ENCODE measurements around the gene CACNB2. TPM values are rescaled to one million over a fixed set of nuclear protein-coding genes. Genes with fewer than 3 reads are reported as not detected.

Gene CACNB2
- total and polyA plus RNA-seq, 2 experiments from 2014 or later = 4.6 to 5.3 TPM

DNA sequence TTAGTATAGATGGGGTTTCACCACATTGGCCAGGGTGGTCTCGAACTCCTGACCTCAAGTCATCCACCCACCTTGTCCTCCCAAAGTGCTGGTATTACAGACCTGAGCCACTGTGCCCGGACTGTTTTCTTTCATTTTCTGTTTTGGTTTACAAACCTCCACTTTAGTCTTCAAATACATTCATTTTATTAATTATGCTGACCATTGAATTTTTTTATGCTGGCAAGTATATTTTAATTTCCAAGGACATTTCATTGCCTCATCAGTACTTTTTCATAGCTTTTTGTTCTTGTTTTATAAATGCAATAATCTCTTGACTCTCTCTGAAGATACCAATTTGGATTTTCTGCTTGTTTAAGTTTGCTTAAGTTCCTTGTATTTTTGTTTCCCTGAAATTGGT, 170.5 kb downstream of the CACNB2 start:
- H3K4me1 ChIP-seq (ENCODE audit: insufficient read depth) = no peaks in the 10 kb centered on the region
- H3K27ac ChIP-seq = no peak overlapping the region
- H3K4me3 ChIP-seq = no peak overlapping the region
- no peak overlapping the region for H3K4me2 ChIP-seq
- no peak overlapping the region for H2AFZ ChIP-seq
- H3K79me2 ChIP-seq = no peaks in the 10 kb centered on the region
- no peaks in the 10 kb centered on the region for H3K36me3 ChIP-seq (replicated peaks; ENCODE audit: insufficient read depth, low read depth)
- WGBS (ENCODE audit: low lambda C conversion rate, missing lambda C conversion rate) = 93% methylated on average over 2 of the region's 2 CpGs
- TF ChIP-seq EZH2 (IDR thresholded peaks at IDR 0.05; ENCODE audit: borderline replicate concordance) (no peak), EZH2phosphoT487 (IDR thresholded peaks at IDR 0.05; ENCODE audit: low read depth, severe bottlenecking, unreplicated experiment) (no peak)
- TF ChIP-seq, protein P1, sequence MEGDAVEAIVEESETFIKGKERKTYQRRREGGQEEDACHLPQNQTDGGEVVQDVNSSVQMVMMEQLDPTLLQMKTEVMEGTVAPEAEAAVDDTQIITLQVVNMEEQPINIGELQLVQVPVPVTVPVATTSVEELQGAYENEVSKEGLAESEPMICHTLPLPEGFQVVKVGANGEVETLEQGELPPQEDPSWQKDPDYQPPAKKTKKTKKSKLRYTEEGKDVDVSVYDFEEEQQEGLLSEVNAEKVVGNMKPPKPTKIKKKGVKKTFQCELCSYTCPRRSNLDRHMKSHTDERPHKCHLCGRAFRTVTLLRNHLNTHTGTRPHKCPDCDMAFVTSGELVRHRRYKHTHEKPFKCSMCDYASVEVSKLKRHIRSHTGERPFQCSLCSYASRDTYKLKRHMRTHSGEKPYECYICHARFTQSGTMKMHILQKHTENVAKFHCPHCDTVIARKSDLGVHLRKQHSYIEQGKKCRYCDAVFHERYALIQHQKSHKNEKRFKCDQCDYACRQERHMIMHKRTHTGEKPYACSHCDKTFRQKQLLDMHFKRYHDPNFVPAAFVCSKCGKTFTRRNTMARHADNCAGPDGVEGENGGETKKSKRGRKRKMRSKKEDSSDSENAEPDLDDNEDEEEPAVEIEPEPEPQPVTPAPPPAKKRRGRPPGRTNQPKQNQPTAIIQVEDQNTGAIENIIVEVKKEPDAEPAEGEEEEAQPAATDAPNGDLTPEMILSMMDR (IDR thresholded peaks at IDR 0.05; ENCODE audit: poor library complexity) = no peak
- no peaks in the 10 kb centered on the region for H4K20me1 ChIP-seq (ENCODE audit: insufficient read depth, poor library complexity, severe bottlenecking)
- no peaks in the 10 kb centered on the region for H3K9me3 ChIP-seq (ENCODE audit: low read depth)
- DNase-seq (ENCODE audit: low spot score) = no peak
- no peaks in the 10 kb centered on the region for H3K9me2 ChIP-seq (replicated peaks; ENCODE audit: insufficient read depth)
- no peaks in the 10 kb centered on the region for H3K27me3 ChIP-seq

DNA sequence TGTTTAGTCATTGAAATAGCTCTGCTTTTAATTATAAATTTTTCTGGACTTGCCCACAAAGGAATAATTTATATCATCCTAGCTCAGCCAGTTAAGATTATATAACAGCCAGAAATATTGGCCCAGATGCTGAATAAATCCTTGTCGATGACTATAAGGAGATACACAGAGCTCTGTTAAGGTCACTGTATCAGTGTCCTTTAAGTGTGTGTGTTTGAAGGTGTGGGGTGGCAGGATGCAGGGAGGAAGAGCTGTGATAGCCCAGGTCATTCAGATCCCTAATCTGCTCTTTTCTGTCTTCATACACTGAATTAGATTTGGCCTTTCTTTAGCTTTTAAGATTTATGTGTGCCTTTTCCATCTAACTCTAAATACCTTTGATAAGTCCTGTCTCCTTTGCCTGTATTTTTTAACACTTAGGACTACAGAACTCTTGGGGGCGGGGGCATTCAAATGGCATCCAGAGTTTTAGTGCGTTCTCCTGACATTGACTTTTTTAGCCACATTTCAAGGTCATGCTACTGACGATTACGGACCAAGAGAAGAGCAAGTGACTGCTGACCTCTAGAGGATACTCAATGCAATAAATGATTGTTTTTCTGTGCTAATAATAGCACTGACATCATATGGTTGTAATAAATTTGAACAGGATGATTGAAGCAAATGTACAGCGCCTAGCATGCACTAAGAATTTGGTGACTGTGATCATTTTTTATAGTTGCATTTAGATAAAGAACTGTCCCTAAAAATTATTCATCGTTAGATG, 172.3 kb downstream of the CACNB2 start:
- H3K4me3 ChIP-seq = no peak overlapping the region
- 35% methylated on average over 7 of the region's 7 CpGs for WGBS (ENCODE audit: low lambda C conversion rate, missing lambda C conversion rate)
- H3K9me3 ChIP-seq (ENCODE audit: low read depth) = no peaks in the 10 kb centered on the region
- H3K4me2 ChIP-seq = no peak overlapping the region
- H3K27me3 ChIP-seq = no peaks in the 10 kb centered on the region
- DNase-seq (ENCODE audit: low spot score) = peak; percentile 63
- no peaks in the 10 kb centered on the region for H3K79me2 ChIP-seq
- no peak for TF ChIP-seq EZH2phosphoT487 (IDR thresholded peaks at IDR 0.05; ENCODE audit: low read depth, severe bottlenecking, unreplicated experiment)
- TF ChIP-seq, protein P1 (IDR thresholded peaks at IDR 0.05; ENCODE audit: poor library complexity) = peak; percentile 71
- no peak overlapping the region for H3K27ac ChIP-seq
- H3K9me2 ChIP-seq (replicated peaks; ENCODE audit: insufficient read depth) = no peaks in the 10 kb centered on the region
- H4K20me1 ChIP-seq (ENCODE audit: insufficient read depth, poor library complexity, severe bottlenecking) = no peaks in the 10 kb centered on the region
- no peak overlapping the region for H2AFZ ChIP-seq
- H3K4me1 ChIP-seq (ENCODE audit: insufficient read depth) = no peaks in the 10 kb centered on the region
- H3K36me3 ChIP-seq (replicated peaks; ENCODE audit: insufficient read depth, low read depth) = no peaks in the 10 kb centered on the region

DNA sequence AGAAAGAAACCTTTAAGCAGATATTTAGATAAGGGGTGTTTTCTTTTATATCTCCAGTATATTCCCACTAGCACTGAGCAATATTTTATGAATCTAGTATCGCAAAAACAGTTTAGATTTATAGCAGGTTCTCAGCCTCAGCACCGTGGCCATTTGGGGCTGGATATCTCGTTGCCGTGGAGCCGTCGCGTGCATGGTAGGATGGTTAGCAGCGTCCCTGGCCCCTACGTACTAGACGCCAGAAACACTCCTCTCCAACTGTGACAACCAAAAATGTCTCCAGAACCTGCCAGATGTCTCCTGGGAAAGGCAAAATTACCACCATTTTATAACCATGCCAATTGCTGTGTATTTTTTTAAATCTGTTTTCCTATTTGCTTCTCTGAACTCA, 172.9 kb downstream of the CACNB2 start:
- no peaks in the 10 kb centered on the region for H4K20me1 ChIP-seq (ENCODE audit: insufficient read depth, poor library complexity, severe bottlenecking)
- H3K4me1 ChIP-seq (ENCODE audit: insufficient read depth) = no peaks in the 10 kb centered on the region
- no peaks in the 10 kb centered on the region for H3K27me3 ChIP-seq
- no peak overlapping the region for H3K4me3 ChIP-seq
- no peaks in the 10 kb centered on the region for H3K36me3 ChIP-seq (replicated peaks; ENCODE audit: insufficient read depth, low read depth)
- no peaks in the 10 kb centered on the region for H3K79me2 ChIP-seq
- TF ChIP-seq EZH2phosphoT487 (IDR thresholded peaks at IDR 0.05; ENCODE audit: low read depth, severe bottlenecking, unreplicated experiment) (no peak), EZH2 (IDR thresholded peaks at IDR 0.05; ENCODE audit: borderline replicate concordance) (no peak)
- TF ChIP-seq, protein P1 (IDR thresholded peaks at IDR 0.05; ENCODE audit: poor library complexity) = no peak
- H3K27ac ChIP-seq = no peak overlapping the region
- H3K4me2 ChIP-seq = no peak overlapping the region
- H2AFZ ChIP-seq = no peak overlapping the region
- DNase-seq (ENCODE audit: low spot score) = no peak
- WGBS (ENCODE audit: low lambda C conversion rate, missing lambda C conversion rate) = 84% methylated on average over 10 of the region's 10 CpGs
- H3K9me2 ChIP-seq (replicated peaks; ENCODE audit: insufficient read depth) = no peaks in the 10 kb centered on the region
- no peaks in the 10 kb centered on the region for H3K9me3 ChIP-seq (ENCODE audit: low read depth)

Data from hepatocyte (in vitro differentiated cells).